Measurements from ENCODE around the gene PDGFB. TPM values are rescaled to one million over a fixed set of nuclear protein-coding genes. Genes with fewer than 3 reads are reported as not detected.

PDGFB gene
- total RNA-seq, 2 donors from 2014 or later: 5.9 to 10.4 TPM

DNA sequence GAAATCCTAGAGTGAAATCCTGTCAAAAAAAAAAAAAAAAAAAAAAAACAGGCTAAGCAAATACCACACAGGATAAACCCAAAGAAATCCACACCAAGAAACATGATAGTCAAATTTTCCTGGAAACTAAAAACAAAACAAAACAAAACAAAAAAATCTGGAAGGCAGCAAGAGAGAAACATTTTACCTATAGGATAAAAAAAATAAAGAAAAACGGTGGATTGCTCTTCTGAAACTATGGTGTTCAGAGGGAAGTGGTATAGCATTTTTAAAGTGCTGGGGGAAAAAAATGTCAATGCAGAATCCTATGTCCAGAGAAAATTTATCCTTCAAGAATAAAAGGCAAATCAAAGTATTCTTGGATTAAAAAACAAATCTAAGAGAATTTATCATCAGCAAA is 50.7 kb downstream of the PDGFB start:
- no peak overlapping the region for H3K9ac ChIP-seq (ENCODE audit: extremely low read depth, low read length, poor library complexity, severe bottlenecking)
- H3K36me3 ChIP-seq (ENCODE audit: control insufficient read depth, insufficient read depth, low read length): no peaks in the 10 kb centered on the region
- Mint-ChIP-seq H3K4me1 (no peaks in the 10 kb centered on the region), H3K4me3 (no peak overlapping the region), H3K27me3 (ENCODE audit: insufficient read depth) (no peaks in the 10 kb centered on the region), H3K27ac (no peak overlapping the region), H3K9me3 (peaks cover 6% of the 10 kb centered on the region), H3K36me3 (ENCODE audit: low read depth) (peaks cover 2% of the 10 kb centered on the region)
- TF ChIP-seq, protein P1, sequence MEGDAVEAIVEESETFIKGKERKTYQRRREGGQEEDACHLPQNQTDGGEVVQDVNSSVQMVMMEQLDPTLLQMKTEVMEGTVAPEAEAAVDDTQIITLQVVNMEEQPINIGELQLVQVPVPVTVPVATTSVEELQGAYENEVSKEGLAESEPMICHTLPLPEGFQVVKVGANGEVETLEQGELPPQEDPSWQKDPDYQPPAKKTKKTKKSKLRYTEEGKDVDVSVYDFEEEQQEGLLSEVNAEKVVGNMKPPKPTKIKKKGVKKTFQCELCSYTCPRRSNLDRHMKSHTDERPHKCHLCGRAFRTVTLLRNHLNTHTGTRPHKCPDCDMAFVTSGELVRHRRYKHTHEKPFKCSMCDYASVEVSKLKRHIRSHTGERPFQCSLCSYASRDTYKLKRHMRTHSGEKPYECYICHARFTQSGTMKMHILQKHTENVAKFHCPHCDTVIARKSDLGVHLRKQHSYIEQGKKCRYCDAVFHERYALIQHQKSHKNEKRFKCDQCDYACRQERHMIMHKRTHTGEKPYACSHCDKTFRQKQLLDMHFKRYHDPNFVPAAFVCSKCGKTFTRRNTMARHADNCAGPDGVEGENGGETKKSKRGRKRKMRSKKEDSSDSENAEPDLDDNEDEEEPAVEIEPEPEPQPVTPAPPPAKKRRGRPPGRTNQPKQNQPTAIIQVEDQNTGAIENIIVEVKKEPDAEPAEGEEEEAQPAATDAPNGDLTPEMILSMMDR (conservative IDR thresholded peaks at IDR 0.05): no peak
- no peaks in the 10 kb centered on the region for H3K4me1 ChIP-seq (ENCODE audit: control insufficient read depth, insufficient read depth, low read length)
- H3K4me3 ChIP-seq (ENCODE audit: low read length): no peak overlapping the region
- no peak for DNase-seq
- peaks cover 6% of the 10 kb centered on the region for H3K9me3 ChIP-seq (ENCODE audit: control insufficient read depth, low read length)
- 0% methylated on average over 1 of the region's 1 CpG for WGBS, 2 experiments (ENCODE audit: insufficient coverage in 1 of 2, insufficient read length in 1 of 2)
- H3K27me3 ChIP-seq (ENCODE audit: control insufficient read depth, insufficient read depth, low read length, poor library complexity, severe bottlenecking): no peaks in the 10 kb centered on the region
- H3K27ac ChIP-seq (ENCODE audit: low read depth, low read length): no peak overlapping the region

DNA sequence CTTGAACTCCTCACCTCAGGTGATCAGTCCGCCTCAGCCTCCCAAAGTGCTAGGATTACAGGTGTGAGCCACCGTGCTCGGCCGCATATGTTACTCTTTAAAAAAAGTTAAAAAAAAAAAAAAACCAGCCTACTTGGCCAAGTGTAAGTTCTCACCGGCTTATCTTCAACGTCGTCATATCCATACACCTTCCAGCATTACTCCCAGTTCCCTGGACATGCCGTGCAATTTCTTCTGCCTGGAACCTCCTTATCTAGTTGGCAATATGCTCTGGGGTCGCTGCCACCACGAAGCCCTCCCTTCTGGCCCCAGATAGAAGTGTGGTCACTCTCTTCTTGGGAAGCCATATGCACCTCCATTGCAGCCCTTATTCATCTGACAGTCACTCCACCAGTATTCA is 56.0 kb downstream of the PDGFB start:
- peaks cover 17% of the 10 kb centered on the region for H3K9me3 Mint-ChIP-seq
- H3K4me1 Mint-ChIP-seq: no peaks in the 10 kb centered on the region
- no peak overlapping the region for H3K4me3 Mint-ChIP-seq
- Histone ChIP-seq H3K27ac (ENCODE audit: low read depth, low read length) (no peak overlapping the region), H3K4me1 (ENCODE audit: control insufficient read depth, insufficient read depth, low read length) (no peaks in the 10 kb centered on the region), H3K27me3 (ENCODE audit: control insufficient read depth, insufficient read depth, low read length, poor library complexity, severe bottlenecking) (no peaks in the 10 kb centered on the region), H3K9ac (ENCODE audit: extremely low read depth, low read length, poor library complexity, severe bottlenecking) (no peak overlapping the region), H3K9me3 (ENCODE audit: control insufficient read depth, low read length) (peaks cover 5% of the 10 kb centered on the region), H3K36me3 (ENCODE audit: control insufficient read depth, insufficient read depth, low read length) (no peaks in the 10 kb centered on the region), H3K4me3 (ENCODE audit: low read length) (no peak overlapping the region)
- WGBS, 2 experiments (ENCODE audit: insufficient coverage in 1 of 2, insufficient read length in 1 of 2): 90 to 94% methylated on average over 10 of the region's 10 CpGs
- DNase-seq: no peak
- no peaks in the 10 kb centered on the region for H3K27me3 Mint-ChIP-seq (ENCODE audit: insufficient read depth)
- H3K36me3 Mint-ChIP-seq (ENCODE audit: low read depth): no peaks in the 10 kb centered on the region
- TF ChIP-seq, protein P1 (conservative IDR thresholded peaks at IDR 0.05): no peak
- H3K27ac Mint-ChIP-seq: no peak overlapping the region

DNA sequence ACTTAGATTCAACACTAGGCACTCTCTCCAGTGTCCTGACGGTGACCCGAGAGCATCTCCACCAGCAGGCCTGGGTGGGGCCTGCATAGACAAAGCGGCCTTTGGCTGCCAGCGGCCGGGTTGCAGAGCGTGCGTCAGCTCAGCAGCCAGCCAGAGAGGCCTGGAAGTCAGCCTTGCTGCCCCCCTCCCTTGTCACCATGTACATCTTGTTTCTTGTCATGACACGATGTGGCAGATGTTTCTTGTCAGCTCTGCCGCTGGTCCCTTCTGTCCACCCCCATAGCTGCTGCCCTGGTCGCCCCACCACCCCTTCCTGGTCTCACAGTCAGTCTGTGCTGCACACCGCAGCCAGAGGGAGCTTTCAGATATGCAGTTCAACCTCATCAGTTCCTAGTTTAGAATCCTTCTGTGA is 59.2 kb downstream of the PDGFB start:
- H3K27me3 ChIP-seq (ENCODE audit: control insufficient read depth, insufficient read depth, low read length, poor library complexity, severe bottlenecking): no peaks in the 10 kb centered on the region
- TF ChIP-seq, protein P1 (conservative IDR thresholded peaks at IDR 0.05): peak; percentile 12
- Mint-ChIP-seq H3K9me3 (peaks cover 22% of the 10 kb centered on the region), H3K27ac (no peak overlapping the region), H3K36me3 (ENCODE audit: low read depth) (no peaks in the 10 kb centered on the region), H3K4me3 (no peak overlapping the region), H3K27me3 (ENCODE audit: insufficient read depth) (no peaks in the 10 kb centered on the region), H3K4me1 (peaks cover 4% of the 10 kb centered on the region)
- peaks cover 5% of the 10 kb centered on the region for H3K9me3 ChIP-seq (ENCODE audit: control insufficient read depth, low read length)
- no peak overlapping the region for H3K9ac ChIP-seq (ENCODE audit: extremely low read depth, low read length, poor library complexity, severe bottlenecking)
- no peaks in the 10 kb centered on the region for H3K4me1 ChIP-seq (ENCODE audit: control insufficient read depth, insufficient read depth, low read length)
- H3K4me3 ChIP-seq (ENCODE audit: low read length): no peak overlapping the region
- no peaks in the 10 kb centered on the region for H3K36me3 ChIP-seq (ENCODE audit: control insufficient read depth, insufficient read depth, low read length)
- peak overlapping the region; percentile 63 for H3K27ac ChIP-seq (ENCODE audit: low read depth, low read length)
- 75 to 90% methylated on average over 3 to 11 of the region's 11 CpGs for WGBS, 2 experiments (ENCODE audit: insufficient coverage in 1 of 2, insufficient read length in 1 of 2)
- peak; percentile 48 for DNase-seq
